ENCODE measurements around the gene NCBP2L. TPM values are rescaled to one million over a fixed set of nuclear protein-coding genes. Genes with fewer than 3 reads are reported as not detected.
A peak's percentile ranks its signal among the peaks of the same experiment; 100 is the strongest.

The NCBP2L gene
- total and polyA plus RNA-seq, 2 donors (not counting 3 experiments of a cell fraction or from before 2014, with no cell fraction given) = not detected

- POLR2A ChIA-PET = interaction anchor here (1.3 kb wide), 1 partner anchor 58 kb away, joined by 8 read pairs; no protein-coding TSS in a partner anchor
- Histone ChIP-seq H3K4me2 (ENCODE audit: insufficient read depth, low read length) (peak overlapping the region; percentile 80), H3K4me1 (ENCODE audit: control insufficient read depth, extremely low read depth, insufficient read depth, low read length) (peaks cover 10% of the 10 kb centered on the region), H4K20me1 (replicated peaks; ENCODE audit: control insufficient read depth, extremely low read depth, insufficient read depth, low read length) (no peaks in the 10 kb centered on the region), H3K36me3 (ENCODE audit: control insufficient read depth in 2 of 2, extremely low read depth in 1 of 2, insufficient read depth in 2 of 2, low read length in 2 of 2) (no peaks in the 10 kb centered on the region), H3K27me3 (ENCODE audit: control insufficient read depth in 2 of 2, insufficient read depth in 2 of 2, low read length in 2 of 2) (no peaks in the 10 kb centered on the region), H3K9ac (replicated peaks; ENCODE audit: extremely low read depth, insufficient read depth, low read length) (no peak overlapping the region), H3K9me3 (replicated peaks; ENCODE audit: control insufficient read depth, insufficient read depth, low read length) (no peaks in the 10 kb centered on the region), H3K79me2 (ENCODE audit: control insufficient read depth, insufficient read depth, low read length) (no peaks in the 10 kb centered on the region), H3K27ac (ENCODE audit: insufficient read depth, low read depth, low read length) (no peak overlapping the region), H2AFZ (ENCODE audit: low read depth, low read length) (peak overlapping the region; percentile 96), H3K4me3 (replicated peaks in 1 of 3; ENCODE audit: insufficient read depth in 1 of 3, low read depth in 1 of 3, low read length in 3 of 3) (peak overlapping the region; percentile 11 to 53 (median 20)), H3K9me1 (replicated peaks; ENCODE audit: control insufficient read depth, extremely low read depth, insufficient read depth, low read length) (no peaks in the 10 kb centered on the region)
- dilution Hi-C loops (cut with MboI; ENCODE audit: extremely low pct_ligation_motif_present, low sequenced_read_pairs) (no loop called here), intact Hi-C loops (cut with micrococcal nuclease) (loop anchor here (1.0 to 5.0 kb wide), 4 partner anchors 33 to 878 kb away; no protein-coding TSS in a partner anchor)
- CTCF ChIA-PET = interaction anchor here (0.8 to 4.7 kb wide), 26 partner anchors 8 to 750 kb away, joined by 3 to 109 read pairs (median 4); partner anchors contain the start of gene MID2
- DNase-seq (ENCODE audit: low read depth, low spot score) (no peak), FAIRE-seq (no peak)
- TF ChIP-seq CTCF (IDR thresholded peaks at IDR 0.05; ENCODE audit: extremely low read depth in 1 of 2, insufficient read depth in 1 of 2, low read depth in 1 of 2, low read length in 2 of 2) (peak in 1 of 2 donors; percentile 29), POLR2A (IDR thresholded peaks at IDR 0.05; ENCODE audit: low read depth, low read length) (no peak)
- TF ChIP-seq, protein P1, sequence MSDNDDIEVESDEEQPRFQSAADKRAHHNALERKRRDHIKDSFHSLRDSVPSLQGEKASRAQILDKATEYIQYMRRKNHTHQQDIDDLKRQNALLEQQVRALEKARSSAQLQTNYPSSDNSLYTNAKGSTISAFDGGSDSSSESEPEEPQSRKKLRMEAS (IDR thresholded peaks at IDR 0.05; ENCODE audit: insufficient read depth, insufficient read length) = no peak
- no TSS peak for BruUV-seq (replicated peaks)
These were observed 2.4 kb upstream of the NCBP2L start for GRCh38 chrX:107775000-107775733.

All from endothelial cell of umbilical vein (primary cell).